ENCODE data around the gene KCNQ5. TPM values are rescaled to one million over a fixed set of nuclear protein-coding genes. Genes with fewer than 3 reads are reported as not detected.

Gene KCNQ5
- total RNA-seq, 2 donors from 2014 or later, result 0.22 to 0.56 TPM

DNA sequence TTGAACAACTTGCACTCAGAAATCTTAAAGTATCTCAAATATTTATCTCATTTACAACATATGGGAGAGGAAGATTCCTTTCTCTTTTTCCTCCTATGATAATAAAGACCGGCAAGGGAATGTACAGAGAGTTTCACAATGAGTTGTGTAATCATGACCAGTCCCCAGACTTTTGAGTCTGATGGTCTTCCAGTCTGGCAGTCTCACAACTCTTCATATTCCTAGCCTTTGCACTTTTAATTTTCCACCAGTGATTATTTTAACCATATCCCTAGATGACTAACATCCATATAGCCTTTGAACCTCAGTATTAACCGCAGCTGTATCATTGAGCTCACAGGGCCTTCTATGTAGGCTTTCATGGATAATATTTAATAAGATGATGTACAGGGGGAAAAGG, 324.9 kb downstream of the KCNQ5 start:
- no peaks in the 10 kb centered on the region for H3K4me1 ChIP-seq
- no peak overlapping the region for H3K4me3 ChIP-seq
- TF ChIP-seq, protein P1, sequence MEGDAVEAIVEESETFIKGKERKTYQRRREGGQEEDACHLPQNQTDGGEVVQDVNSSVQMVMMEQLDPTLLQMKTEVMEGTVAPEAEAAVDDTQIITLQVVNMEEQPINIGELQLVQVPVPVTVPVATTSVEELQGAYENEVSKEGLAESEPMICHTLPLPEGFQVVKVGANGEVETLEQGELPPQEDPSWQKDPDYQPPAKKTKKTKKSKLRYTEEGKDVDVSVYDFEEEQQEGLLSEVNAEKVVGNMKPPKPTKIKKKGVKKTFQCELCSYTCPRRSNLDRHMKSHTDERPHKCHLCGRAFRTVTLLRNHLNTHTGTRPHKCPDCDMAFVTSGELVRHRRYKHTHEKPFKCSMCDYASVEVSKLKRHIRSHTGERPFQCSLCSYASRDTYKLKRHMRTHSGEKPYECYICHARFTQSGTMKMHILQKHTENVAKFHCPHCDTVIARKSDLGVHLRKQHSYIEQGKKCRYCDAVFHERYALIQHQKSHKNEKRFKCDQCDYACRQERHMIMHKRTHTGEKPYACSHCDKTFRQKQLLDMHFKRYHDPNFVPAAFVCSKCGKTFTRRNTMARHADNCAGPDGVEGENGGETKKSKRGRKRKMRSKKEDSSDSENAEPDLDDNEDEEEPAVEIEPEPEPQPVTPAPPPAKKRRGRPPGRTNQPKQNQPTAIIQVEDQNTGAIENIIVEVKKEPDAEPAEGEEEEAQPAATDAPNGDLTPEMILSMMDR (IDR thresholded peaks at IDR 0.05), result no peak
- H3K9me3 ChIP-seq, result no peaks in the 10 kb centered on the region
- H3K36me3 ChIP-seq, result no peaks in the 10 kb centered on the region
- intact Hi-C loops (cut with DNase I), result no loop called here
- no peaks in the 10 kb centered on the region for H3K27me3 ChIP-seq
- H3K9ac ChIP-seq (ENCODE audit: low read depth in 2 of 2, low read length in 2 of 2), result no peak overlapping the region
- DNase-seq, result no peak
- H3K27ac ChIP-seq, result no peak overlapping the region

DNA sequence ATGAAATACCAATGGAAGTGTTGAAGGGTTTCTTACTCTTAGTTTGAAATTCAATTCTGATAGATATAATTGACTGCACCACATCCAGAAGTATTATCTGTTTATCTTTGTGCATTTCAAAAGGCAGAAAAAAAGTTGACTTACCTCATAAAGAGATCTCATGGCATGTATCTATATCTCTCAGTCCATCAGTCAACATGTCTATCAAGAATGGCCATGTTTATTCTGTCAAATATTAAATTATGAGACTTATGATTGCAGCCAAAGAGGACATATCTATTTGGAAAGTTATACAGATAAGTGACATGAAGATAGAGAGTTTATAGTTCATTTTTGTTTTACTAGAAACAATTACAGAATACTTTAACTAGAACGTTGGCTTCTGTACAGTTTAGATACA, 325.7 kb downstream of the KCNQ5 start:
- Histone ChIP-seq H3K4me1 (no peaks in the 10 kb centered on the region), H3K9ac (ENCODE audit: low read depth in 2 of 2, low read length in 2 of 2) (no peak overlapping the region), H3K36me3 (no peaks in the 10 kb centered on the region), H3K9me3 (no peaks in the 10 kb centered on the region), H3K4me3 (no peak overlapping the region), H3K27ac (no peak overlapping the region), H3K27me3 (no peaks in the 10 kb centered on the region)
- no peak for DNase-seq
- intact Hi-C loops (cut with DNase I), result no loop called here
- TF ChIP-seq, protein P1 (IDR thresholded peaks at IDR 0.05), result no peak

DNA sequence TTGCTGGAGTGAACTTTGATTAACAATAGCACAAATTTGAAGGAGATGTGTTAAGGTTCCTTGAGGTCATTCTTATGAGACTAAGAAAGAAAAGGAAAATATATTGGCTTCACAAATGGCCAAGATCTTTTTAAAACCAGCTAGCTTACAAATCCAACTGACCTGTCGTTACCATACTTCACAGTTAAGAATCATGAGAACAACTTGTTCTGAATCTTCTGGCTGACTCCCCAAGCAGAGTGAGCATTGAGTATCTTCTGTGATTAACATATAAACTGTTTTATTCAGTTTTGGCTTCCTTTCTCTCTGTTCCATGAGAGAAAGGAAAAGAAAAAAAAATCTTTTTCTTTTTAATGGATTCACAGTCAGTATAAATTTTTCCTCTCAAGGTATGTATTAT, 326.3 kb downstream of the KCNQ5 start:
- H3K4me1 ChIP-seq, result no peaks in the 10 kb centered on the region
- H3K36me3 ChIP-seq, result no peaks in the 10 kb centered on the region
- TF ChIP-seq, protein P1 (IDR thresholded peaks at IDR 0.05), result no peak
- no peaks in the 10 kb centered on the region for H3K27me3 ChIP-seq
- H3K9ac ChIP-seq (ENCODE audit: low read depth in 2 of 2, low read length in 2 of 2), result no peak overlapping the region
- H3K27ac ChIP-seq, result no peak overlapping the region
- no peak overlapping the region for H3K4me3 ChIP-seq
- intact Hi-C loops (cut with DNase I), result no loop called here
- H3K9me3 ChIP-seq, result no peaks in the 10 kb centered on the region
- no peak for DNase-seq

DNA sequence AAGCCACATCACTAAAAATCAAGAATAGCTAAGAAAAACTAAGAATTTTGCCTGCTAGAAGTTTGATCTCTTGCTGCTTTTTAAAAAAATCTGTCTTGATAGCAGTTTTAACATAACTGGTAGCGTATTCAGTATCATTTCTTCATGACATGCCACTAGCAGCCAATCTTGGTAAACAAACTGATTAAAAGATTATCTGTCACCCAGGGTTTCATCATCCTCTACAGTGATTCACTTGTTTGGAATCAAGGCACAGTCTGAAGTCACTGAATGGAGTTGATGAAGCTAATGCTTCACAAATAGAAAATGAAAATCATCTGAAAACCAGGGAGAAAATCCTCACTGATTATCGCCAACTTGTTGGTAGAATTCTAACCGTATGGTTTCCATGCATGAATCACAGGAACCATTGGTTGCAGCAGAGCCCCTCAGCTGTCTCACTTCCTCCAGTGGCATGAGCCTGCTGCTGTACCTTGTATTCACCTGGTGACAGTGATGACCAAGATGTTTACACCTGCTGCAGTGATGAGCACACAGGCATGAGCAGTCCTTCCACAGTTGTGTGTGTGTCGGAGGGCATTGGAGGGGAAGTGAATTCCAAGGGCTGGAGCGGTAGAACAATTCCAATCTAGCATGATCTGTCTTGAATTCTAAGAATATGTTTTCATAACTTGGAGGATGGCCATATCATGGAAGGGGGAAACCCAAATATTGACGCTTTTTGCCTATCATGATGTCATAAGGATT, 328.4 kb downstream of the KCNQ5 start:
- no peak overlapping the region for H3K9ac ChIP-seq (ENCODE audit: low read depth in 2 of 2, low read length in 2 of 2)
- H3K36me3 ChIP-seq, result no peaks in the 10 kb centered on the region
- no peak for DNase-seq
- H3K9me3 ChIP-seq, result no peaks in the 10 kb centered on the region
- TF ChIP-seq, protein P1 (IDR thresholded peaks at IDR 0.05), result no peak
- no peak overlapping the region for H3K27ac ChIP-seq
- H3K27me3 ChIP-seq, result no peaks in the 10 kb centered on the region
- H3K4me1 ChIP-seq, result no peaks in the 10 kb centered on the region
- H3K4me3 ChIP-seq, result no peak overlapping the region
- intact Hi-C loops (cut with DNase I), result no loop called here

DNA sequence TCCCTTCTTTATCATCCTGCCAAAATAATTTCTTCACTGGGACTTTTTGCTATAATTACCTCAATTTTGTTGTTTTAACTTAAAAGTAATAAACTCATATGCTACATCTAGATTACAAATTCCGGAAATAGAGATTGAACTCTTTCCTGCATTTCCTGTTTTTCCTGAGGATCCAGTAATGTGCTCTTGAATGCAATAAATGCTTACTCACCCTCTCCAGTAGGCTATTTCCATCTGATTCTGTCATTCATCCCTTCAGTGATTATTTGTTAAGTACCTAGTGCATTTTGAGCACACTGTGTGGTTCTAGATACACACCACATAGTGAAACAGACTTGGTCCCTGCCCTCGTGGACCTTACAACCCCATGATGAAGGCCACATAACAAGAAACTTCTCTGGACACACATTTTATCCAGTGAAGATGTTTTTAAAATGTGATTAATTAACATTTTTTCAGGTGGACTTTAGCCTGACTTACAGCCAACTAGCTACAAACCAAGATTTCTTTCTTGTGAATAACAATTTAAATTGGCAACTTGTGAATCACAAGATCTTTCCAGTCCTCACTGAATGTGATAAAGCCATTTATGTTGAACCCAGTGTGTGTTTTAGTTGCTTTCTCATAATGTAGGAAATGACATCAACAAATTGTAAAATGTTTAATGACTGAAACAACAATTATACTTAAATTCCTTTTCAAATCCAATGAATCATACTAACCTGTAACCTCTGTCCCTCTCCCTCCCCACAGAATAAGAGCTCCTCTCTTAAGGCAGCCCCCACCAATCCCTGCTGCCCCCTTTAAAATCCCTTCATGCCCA, 331.2 kb downstream of the KCNQ5 start:
- Histone ChIP-seq H3K9me3 (no peaks in the 10 kb centered on the region), H3K4me1 (no peaks in the 10 kb centered on the region), H3K4me3 (no peak overlapping the region), H3K9ac (ENCODE audit: low read depth in 2 of 2, low read length in 2 of 2) (no peak overlapping the region), H3K27ac (no peak overlapping the region), H3K36me3 (no peaks in the 10 kb centered on the region), H3K27me3 (no peaks in the 10 kb centered on the region)
- no peak for DNase-seq
- TF ChIP-seq, protein P1 (IDR thresholded peaks at IDR 0.05), result no peak
- intact Hi-C loops (cut with DNase I), result no loop called here
